C4-2B (cell line): Measurements from ENCODE around the gene VAC14.
A peak's percentile ranks its signal among the peaks of the same experiment; 100 is the strongest.

Source experiments
- H3K27ac ChIP-seq: fragments of 450-650 bp; 2 replicates; pipeline ENCODE4 v1.5.1; 2017
- CTCF ChIP-seq: fragments of 450-650 bp; conservative IDR thresholded peaks from 2 replicates; pipeline ENCODE4 v1.5.1; 2017; ENCODE audit warnings: mild to moderate bottlenecking
- ZFX ChIP-seq: fragments of 450-650 bp; IDR thresholded peaks from 2 replicates; pipeline ENCODE4 v1.6.1; 2017

Gene VAC14

GRCh38 chr16:70681382-70682238, 119.3 kb downstream of the VAC14 start:
- H3K27ac ChIP-seq: no peak overlapping the region
- TF ChIP-seq ZFX (no peak), CTCF (no peak)

DNA sequence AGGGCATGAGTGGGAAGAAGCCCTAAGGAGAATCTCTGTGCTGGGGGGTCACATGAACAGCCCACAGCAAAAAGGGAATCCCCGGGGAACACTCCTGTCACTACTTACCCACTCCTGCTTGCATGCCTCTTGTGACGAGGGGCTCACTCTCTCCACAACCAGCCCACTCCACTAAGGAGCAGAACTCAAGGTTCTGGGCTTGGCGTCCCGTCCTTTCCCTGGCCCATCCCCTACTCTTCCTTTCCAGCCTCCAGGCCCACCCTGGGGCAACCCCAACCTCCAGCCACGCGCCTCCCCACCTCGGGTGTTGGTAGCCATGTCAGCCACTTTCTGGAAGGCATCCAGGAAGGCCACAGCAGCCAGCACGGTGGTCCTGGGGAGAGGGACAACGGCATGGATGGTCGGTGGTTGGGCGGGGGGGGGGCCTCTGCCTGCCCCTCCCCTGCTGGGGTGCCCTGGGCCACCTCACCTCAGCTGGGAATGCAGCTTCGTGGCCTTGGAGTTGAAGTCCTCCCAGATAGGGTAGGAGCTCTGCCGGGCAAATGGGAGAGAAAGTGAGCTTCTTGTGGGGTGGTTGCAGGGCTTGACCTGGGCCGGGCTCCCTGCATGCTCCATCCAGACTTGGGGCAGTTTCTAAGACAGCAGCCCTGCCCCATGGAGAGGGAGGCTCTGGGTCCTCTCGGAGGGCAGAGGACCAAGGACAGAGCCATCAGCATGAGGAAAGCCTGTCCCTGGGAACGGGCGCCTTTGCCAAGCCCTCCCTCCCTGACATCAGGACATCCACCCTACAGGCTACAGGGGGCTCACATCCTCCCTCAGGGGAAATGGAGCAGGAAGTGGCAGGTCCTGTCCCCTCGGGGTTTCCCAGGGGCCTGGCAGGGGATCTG, 120.2 kb downstream of the VAC14 start:
- no peak for TF ChIP-seq CTCF
- no peak for TF ChIP-seq ZFX
- no peak overlapping the region for H3K27ac ChIP-seq

DNA sequence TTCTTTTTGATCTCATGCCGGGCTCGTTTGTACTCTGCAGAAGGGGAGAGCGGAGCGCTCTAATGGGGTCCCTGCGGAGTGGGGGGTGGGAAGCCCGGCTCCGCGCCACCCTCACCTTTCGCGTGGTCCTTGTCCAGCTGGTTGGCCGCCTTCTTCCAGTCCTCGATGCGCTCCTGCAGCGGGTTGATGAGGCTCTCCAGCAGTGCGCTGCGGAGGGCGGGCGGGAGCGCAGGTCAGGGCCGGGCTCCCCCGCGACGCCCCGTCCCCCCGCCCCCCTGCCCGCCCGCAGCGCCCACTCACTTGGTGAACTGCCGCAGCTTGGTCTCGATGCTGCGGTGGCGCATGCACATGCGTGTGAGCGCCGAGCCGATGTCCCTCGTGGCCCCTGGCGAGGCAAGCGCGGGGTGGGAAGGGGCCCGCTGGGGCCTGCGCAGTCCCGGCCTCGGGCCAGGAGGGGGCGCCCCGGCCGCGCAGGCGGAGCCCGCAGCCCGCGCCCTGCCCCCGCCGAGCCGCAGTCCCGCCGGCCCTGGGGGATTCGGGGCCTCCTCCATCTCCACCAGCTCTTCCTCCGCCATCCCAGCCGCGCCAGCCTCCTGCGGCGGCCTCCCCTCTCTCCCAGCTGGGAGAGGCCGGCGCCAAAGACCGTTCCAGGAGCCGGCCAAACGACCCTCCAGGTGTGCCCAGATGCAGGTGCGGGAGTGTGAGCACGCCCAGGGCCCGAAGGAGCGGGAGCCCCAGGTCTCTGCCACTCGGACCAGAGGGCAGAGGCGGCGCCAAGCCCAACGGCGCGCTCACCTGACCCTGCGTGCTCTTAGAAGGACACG, 121.1 kb downstream of the VAC14 start:
- no peak overlapping the region for H3K27ac ChIP-seq
- TF ChIP-seq ZFX: no peak
- TF ChIP-seq CTCF: peak; percentile 60

- TF ChIP-seq CTCF (no peak), ZFX (no peak)
- no peak overlapping the region for H3K27ac ChIP-seq
These were observed 121.9 kb downstream of the VAC14 start for GRCh38 chr16:70678898-70679670.

GRCh38 chr16:70678121-70678897, 122.6 kb downstream of the VAC14 start:
- no peak for TF ChIP-seq ZFX
- no peak for TF ChIP-seq CTCF
- H3K27ac ChIP-seq: no peak overlapping the region

- no peak overlapping the region for H3K27ac ChIP-seq
- TF ChIP-seq CTCF (no peak), ZFX (no peak)
These were observed 123.3 kb downstream of the VAC14 start for GRCh38 chr16:70677499-70678120.
